ENCODE measurements around the gene ADAMTS15.

Gene ADAMTS15

GRCh38 chr11:130418210-130418609, 30.2 kb upstream of the ADAMTS15 start:
- DNase-seq (ENCODE audit: low read depth): no peak

GRCh38 chr11:130418756-130419155, 29.7 kb upstream of the ADAMTS15 start:
- no peak for DNase-seq (ENCODE audit: low read depth)

- DNase-seq (ENCODE audit: low read depth): no peak
Observed at GRCh38 chr11:130420478-130421198, 27.8 kb upstream of the ADAMTS15 start.

- no peak for DNase-seq (ENCODE audit: low read depth)
Observed at GRCh38 chr11:130421199-130421585, 27.3 kb upstream of the ADAMTS15 start.

GRCh38 chr11:130421697-130422096, 26.7 kb upstream of the ADAMTS15 start:
- no peak for DNase-seq (ENCODE audit: low read depth)

- DNase-seq (ENCODE audit: low read depth): no peak
Observed at GRCh38 chr11:130422251-130422995, 26.0 kb upstream of the ADAMTS15 start.

GRCh38 chr11:130423541-130424142, 24.8 kb upstream of the ADAMTS15 start:
- no peak for DNase-seq (ENCODE audit: low read depth)

- no peak for DNase-seq (ENCODE audit: low read depth)
Observed at GRCh38 chr11:130424613-130425140, 23.8 kb upstream of the ADAMTS15 start.

GRCh38 chr11:130425156-130425555, 23.3 kb upstream of the ADAMTS15 start:
- DNase-seq (ENCODE audit: low read depth): no peak

- no peak for DNase-seq (ENCODE audit: low read depth)
Observed at GRCh38 chr11:130426223-130426836, 22.1 kb upstream of the ADAMTS15 start.

GRCh38 chr11:130426837-130427341, 21.6 kb upstream of the ADAMTS15 start:
- no peak for DNase-seq (ENCODE audit: low read depth)

- no peak for DNase-seq (ENCODE audit: low read depth)
Observed at GRCh38 chr11:130427581-130428315, 20.7 kb upstream of the ADAMTS15 start.

GRCh38 chr11:130428316-130429119, 19.9 kb upstream of the ADAMTS15 start, which contains the start of gene ADAMTS8:
Gene ADAMTS8 (minus strand): TSS chr11:130428609. CDS start chr11:130428286, 323 bp downstream.
- DNase-seq (ENCODE audit: low read depth): no peak

- DNase-seq (ENCODE audit: low read depth): no peak
Observed at GRCh38 chr11:130429120-130429681, 19.2 kb upstream of the ADAMTS15 start.

GRCh38 chr11:130429983-130430382, 18.5 kb upstream of the ADAMTS15 start:
- no peak for DNase-seq (ENCODE audit: low read depth)

- no peak for DNase-seq (ENCODE audit: low read depth)
Observed at GRCh38 chr11:130431331-130431773, 17.1 kb upstream of the ADAMTS15 start.

- no peak for DNase-seq (ENCODE audit: low read depth)
Observed at GRCh38 chr11:130431801-130432200, 16.6 kb upstream of the ADAMTS15 start.

GRCh38 chr11:130433357-130433756, 15.1 kb upstream of the ADAMTS15 start:
- DNase-seq (ENCODE audit: low read depth): no peak

GRCh38 chr11:130434521-130435223, 13.8 kb upstream of the ADAMTS15 start:
- no peak for DNase-seq (ENCODE audit: low read depth)
